K562 (cell line): ENCODE results near the gene ERC2. TPM values are rescaled to one million over a fixed set of nuclear protein-coding genes. Genes with fewer than 3 reads are reported as not detected.

Source experiments
- ATAC-seq: fragments of 200-7000 bp; cut with Tn5 transposase; 3 replicates; pipeline ENCODE4 v1.9.1; 2020; ENCODE audit warnings: moderate library complexity
- BruUV-seq: library from RNA; stranded (reverse); fragments of 400-500 nt; replicated peaks from 2 replicates; lab custom pipeline; 2021; lab: Mats Ljungman, UMichigan
- CTCF ChIA-PET: fragments of 300-600 bp; formaldehyde crosslinking; extraction: SDS; loops from one replicate; lab custom pipeline; 2021; ENCODE audit warnings: low intra/inter-chr PET ratio; lab: Yijun Ruan, JAX
- POLR2A ChIA-PET: fragments of 300-600, 350-650 bp; sonication (Branson Sonifier 250); formaldehyde crosslinking; extraction: SDS; loops from one replicate; lab custom pipeline; 2021; ENCODE audit warnings: antibody characterized with exemption, inconsistent platforms; lab: Yijun Ruan, JAX
- DNase-seq, 4 experiments: peaks; one replicate each; pipeline versions ENCODE4 v3.0.0 to v3.0.0-alpha.2; 2011 to 2018; ENCODE audit warnings: low spot score in 3 of 4, mixed read lengths in 3 of 4; ENCODE audit errors: extremely low read depth in 1 of 4
- FAIRE-seq: peaks from 2 replicates; lab custom pipeline; 2011; peaks lifted over from hg19 to GRCh38; lab: Jason Lieb, UNC
- H2AFZ ChIP-seq: 2 replicates; pipeline ENCODE4 v1.6.0; 2011; ENCODE audit warnings: low read depth, low read length, control low read depth, inconsistent platforms
- H3K27ac ChIP-seq: fragments of 200-600 bp; 3 replicates; pipeline ENCODE4 v1.8.0; 2011; ENCODE audit warnings: low read depth, mild to moderate bottlenecking, control low read depth, inconsistent platforms, low read length, moderate library complexity, mixed read lengths; ENCODE audit errors: extremely low read depth
- H3K27me3 ChIP-seq, 2 experiments: fragments of 300-600 bp in 1 of 2; 2 replicates in 1 of 2; 3 replicates in 1 of 2; pipeline versions ENCODE4 v1.6.0 to v1.8.0; 2011; ENCODE audit warnings: inconsistent platforms in 2 of 2, low read length in 2 of 2, mild to moderate bottlenecking in 1 of 2, mixed read lengths in 1 of 2, moderate library complexity in 1 of 2; ENCODE audit not compliant: control insufficient read depth in 2 of 2, insufficient read depth in 2 of 2
- H3K36me3 ChIP-seq: fragments of 300-600 bp; 3 replicates; pipeline ENCODE4 v1.8.0; 2011; ENCODE audit warnings: mild to moderate bottlenecking, low read length, inconsistent platforms; ENCODE audit not compliant: control insufficient read depth, insufficient read depth
- H3K4me1 ChIP-seq, 2 experiments: fragments of 200-600 bp in 1 of 2; replicated peaks in 1 of 2; 2 replicates in 1 of 2; 3 replicates in 1 of 2; pipeline versions ENCODE4 v1.5.1 to v1.8.0; 2011; ENCODE audit warnings: inconsistent platforms in 2 of 2, low read length in 2 of 2, mild to moderate bottlenecking in 1 of 2, mixed read lengths in 1 of 2, moderate library complexity in 1 of 2; ENCODE audit not compliant: control insufficient read depth in 2 of 2, insufficient read depth in 2 of 2
- H3K4me2 ChIP-seq: 2 replicates; pipeline ENCODE4 v1.6.1; 2011; ENCODE audit warnings: low read length, control low read depth, inconsistent platforms, mixed read lengths; ENCODE audit not compliant: insufficient read depth
- H3K4me3 ChIP-seq: fragments of 200-600 bp; sonication (generic), shearing (Covaris generic); 2 replicates; pipeline ENCODE4 v1.5.1; 2016; ENCODE audit warnings: control low read depth, inconsistent platforms
- H3K79me2 ChIP-seq: fragments of 200-600 bp; 3 replicates; pipeline ENCODE4 v1.8.0; 2011; ENCODE audit warnings: low read length, inconsistent platforms; ENCODE audit not compliant: control insufficient read depth, insufficient read depth
- H3K9ac ChIP-seq, 2 experiments: 2 replicates each; pipeline versions ENCODE4 v1.6.0 to v1.6.1; 2011; ENCODE audit warnings: low read depth in 2 of 2, low read length in 2 of 2, control low read depth in 1 of 2, inconsistent platforms in 1 of 2, mild to moderate bottlenecking in 1 of 2, mixed read lengths in 1 of 2; ENCODE audit not compliant: insufficient read depth in 1 of 2
- H3K9me1 ChIP-seq: one replicate; pipeline ENCODE4 v1.6.0; 2011; ENCODE audit warnings: inconsistent platforms, mild to moderate bottlenecking, low read length, moderate library complexity; ENCODE audit not compliant: control insufficient read depth, insufficient read depth
- H3K9me3 ChIP-seq: replicated peaks from 2 replicates; pipeline ENCODE4 v1.5.1; 2011; ENCODE audit warnings: low read depth, low read length, inconsistent platforms; ENCODE audit not compliant: control insufficient read depth, insufficient read depth
- H4K20me1 ChIP-seq: replicated peaks from 2 replicates; pipeline ENCODE4 v1.6.1; 2011; ENCODE audit warnings: low read length, inconsistent platforms, mixed read lengths; ENCODE audit not compliant: control insufficient read depth, insufficient read depth
- CEBPZ ChIP-seq: fragments of 150-350 bp; IDR thresholded peaks from 2 replicates; pipeline ENCODE4 v1.6.1; 2014; ENCODE audit warnings: low read depth, mild to moderate bottlenecking, low read length, borderline replicate concordance
- LCOR ChIP-seq: sonication (generic); formaldehyde crosslinking; IDR thresholded peaks from 2 replicates; pipeline ENCODE4 v1.8.0; 2022; ENCODE audit warnings: mild to moderate bottlenecking, missing genetic modification reagents
- NFATC3 ChIP-seq: fragments of 450-650 bp; IDR thresholded peaks from 2 replicates; pipeline ENCODE4 v1.6.1; 2017; ENCODE audit warnings: mild to moderate bottlenecking
- TCF3 ChIP-seq: sonication (generic); formaldehyde crosslinking; IDR thresholded peaks from 2 replicates; pipeline ENCODE4 v1.4.0; 2020; ENCODE audit warnings: mild to moderate bottlenecking, missing genetic modification reagents
- WGBS: fragments of 100-300 bp; shearing (Covaris generic); methylation state at CpG from one replicate; pipeline ENCODE4 v1.1.6; 2016; ENCODE audit warnings: low coverage, mixed read lengths; ENCODE audit not compliant: insufficient coverage; ENCODE audit errors: missing lambda C conversion rate; 5-methylcytosine and 5-hydroxymethylcytosine counted together
- in situ Hi-C: fragments of 300-500 bp; cut with MboI; formaldehyde crosslinking; loops from 4 replicates; pipeline ENCODE4 v1.15.0; 2018; ENCODE audit warnings: inconsistent platforms, mixed read lengths
- intact Hi-C: fragments of 100-400 bp; cut with micrococcal nuclease; formaldehyde crosslinking; loops from 2 replicates; pipeline ENCODE4 v1.14.2; 2022
- polyA plus RNA-seq, 8 experiments: library from polyadenylated mRNA; depleted of rRNA in 4 of 8; stranded (reverse) in 5 of 8; unstranded in 3 of 8; fragments of >200 nt; fragmentation: Nextera tagmentation in 2 of 8; fragmentation: Illumina TruSeq in 1 of 8; extraction: Ambion mirVana in 2 of 8; extraction: Trizol in 1 of 8; gene quantifications; 2 replicates each; pipeline versions ENCODE4 v1.2.1 to v1.2.3, GENCODE V29; 2011 to 2014; ENCODE audit warnings: inconsistent platforms in 1 of 8, missing spikeins in 1 of 8
- total RNA-seq, 7 experiments: library from RNA; depleted of rRNA in 6 of 7; stranded (reverse); fragments of >200 nt in 6 of 7; fragmentation: Illumina TruSeq in 2 of 7; extraction: Trizol in 2 of 7; gene quantifications; 2 replicates each; pipeline versions ENCODE4 v1.2.1 to v1.2.3, GENCODE V29; 2011 to 2021; ENCODE audit warnings: low replicate concordance in 1 of 7

Gene ERC2
- total and polyA plus RNA-seq, 9 of the 15 experiments (the other 6 are each of a cell fraction or from before 2014, with no cell fraction given), result 0.04 to 0.18 (median 0.07) TPM; not detected in 2

DNA sequence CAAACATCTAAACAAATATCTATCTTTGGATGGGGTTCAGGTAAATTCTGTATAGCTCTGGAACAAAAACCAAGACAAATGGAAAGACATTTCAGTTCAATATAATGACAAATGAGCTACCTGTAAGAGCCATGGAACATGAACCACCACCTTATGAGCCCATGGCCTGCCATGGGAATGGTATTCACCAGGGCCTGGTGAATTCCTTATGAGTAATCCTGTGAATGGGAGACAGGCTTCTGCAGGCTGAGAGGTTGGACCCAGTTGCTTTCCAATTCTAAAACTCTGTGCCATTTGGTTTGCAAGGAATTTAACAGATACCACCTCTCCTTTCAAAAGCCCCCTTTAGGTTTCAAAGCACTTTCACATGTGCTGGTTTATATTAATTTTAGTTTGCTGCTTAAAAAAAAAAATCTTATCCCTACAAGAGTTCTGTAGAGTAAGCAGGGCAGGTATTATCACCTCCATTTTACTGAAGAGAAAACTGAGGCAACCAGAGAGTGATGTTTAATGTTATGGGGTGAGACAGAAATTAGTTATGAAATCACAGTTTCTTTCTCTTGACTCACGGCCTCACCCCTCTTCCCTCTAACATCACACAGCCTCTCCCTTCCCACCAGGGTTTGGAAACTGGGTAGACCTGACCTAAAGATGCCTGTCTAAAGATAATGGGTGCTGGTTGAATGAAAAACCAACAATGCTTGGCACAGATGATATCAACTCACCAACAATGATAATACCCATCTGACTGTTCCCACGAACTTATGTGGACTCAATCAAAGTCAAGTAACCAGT lies 583.6 kb downstream of the ERC2 start:
- no peak overlapping the region for H2AFZ ChIP-seq
- no peak for ATAC-seq
- FAIRE-seq, result no peak
- CTCF ChIA-PET, result no interaction called here
- no peaks in the 10 kb centered on the region for H3K36me3 ChIP-seq
- intact Hi-C loops, result no loop called here
- H3K4me3 ChIP-seq, result no peak overlapping the region
- in situ Hi-C loops, result no loop called here
- no peaks in the 10 kb centered on the region for H4K20me1 ChIP-seq
- TF ChIP-seq LCOR, result no peak
- no peak for TF ChIP-seq NFATC3
- TF ChIP-seq TCF3, result no peak
- TF ChIP-seq CEBPZ, result no peak
- WGBS, result 10% methylated on average over 2 of the region's 2 CpGs
- POLR2A ChIA-PET, result no interaction called here
- H3K79me2 ChIP-seq, result no peaks in the 10 kb centered on the region
- no peaks in the 10 kb centered on the region for H3K27me3 ChIP-seq
- no peak overlapping the region for H3K4me2 ChIP-seq
- no peaks in the 10 kb centered on the region for H3K9me3 ChIP-seq
- H3K9ac ChIP-seq, result no peak overlapping the region
- H3K4me1 ChIP-seq, result no peaks in the 10 kb centered on the region
- DNase-seq, result no peak
- H3K27ac ChIP-seq, result no peak overlapping the region
- no peaks in the 10 kb centered on the region for H3K9me1 ChIP-seq
- BruUV-seq, result no TSS peak
